ENCODE measurements around the gene PIAS1.

DNA sequence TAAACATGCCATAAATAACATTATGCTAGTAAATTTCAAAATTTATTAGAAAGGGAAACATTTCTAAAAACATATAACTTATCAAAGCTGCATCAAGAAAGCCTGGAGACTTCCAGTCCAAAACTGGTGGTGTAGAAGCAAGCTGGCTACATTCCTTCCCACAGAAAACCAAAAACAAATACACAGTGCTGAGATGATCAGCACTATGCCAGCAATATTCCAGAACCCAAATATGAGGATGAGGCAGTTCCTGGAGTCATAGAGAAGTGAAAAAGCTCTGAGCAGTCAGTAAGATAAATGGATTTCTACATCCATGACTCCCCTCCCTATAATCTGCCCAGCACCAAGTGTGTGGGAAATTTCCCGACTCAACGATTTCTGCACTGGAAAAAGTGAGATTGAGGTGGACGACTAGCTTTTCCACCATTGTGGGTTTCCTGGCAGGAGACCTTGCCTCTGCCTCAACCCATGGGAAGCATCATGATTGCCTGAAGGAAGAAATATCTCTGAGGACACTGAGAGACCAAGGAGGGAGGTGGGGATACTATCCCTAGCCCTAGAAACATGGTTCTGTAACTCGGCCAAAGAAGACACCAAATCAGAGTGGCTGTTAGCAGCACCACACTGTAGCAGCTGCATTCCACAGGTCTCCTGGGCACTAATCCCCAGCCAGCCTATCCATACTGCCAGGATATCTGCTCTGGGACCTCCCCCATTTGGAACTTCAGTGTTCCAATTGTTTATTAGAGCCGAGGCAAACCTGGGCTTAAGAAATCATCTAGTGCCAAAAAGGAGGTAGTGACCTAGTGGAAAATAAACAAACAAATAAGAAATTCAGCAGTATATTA, 187.2 kb downstream of the PIAS1 start:
- TF ChIP-seq, protein P1, sequence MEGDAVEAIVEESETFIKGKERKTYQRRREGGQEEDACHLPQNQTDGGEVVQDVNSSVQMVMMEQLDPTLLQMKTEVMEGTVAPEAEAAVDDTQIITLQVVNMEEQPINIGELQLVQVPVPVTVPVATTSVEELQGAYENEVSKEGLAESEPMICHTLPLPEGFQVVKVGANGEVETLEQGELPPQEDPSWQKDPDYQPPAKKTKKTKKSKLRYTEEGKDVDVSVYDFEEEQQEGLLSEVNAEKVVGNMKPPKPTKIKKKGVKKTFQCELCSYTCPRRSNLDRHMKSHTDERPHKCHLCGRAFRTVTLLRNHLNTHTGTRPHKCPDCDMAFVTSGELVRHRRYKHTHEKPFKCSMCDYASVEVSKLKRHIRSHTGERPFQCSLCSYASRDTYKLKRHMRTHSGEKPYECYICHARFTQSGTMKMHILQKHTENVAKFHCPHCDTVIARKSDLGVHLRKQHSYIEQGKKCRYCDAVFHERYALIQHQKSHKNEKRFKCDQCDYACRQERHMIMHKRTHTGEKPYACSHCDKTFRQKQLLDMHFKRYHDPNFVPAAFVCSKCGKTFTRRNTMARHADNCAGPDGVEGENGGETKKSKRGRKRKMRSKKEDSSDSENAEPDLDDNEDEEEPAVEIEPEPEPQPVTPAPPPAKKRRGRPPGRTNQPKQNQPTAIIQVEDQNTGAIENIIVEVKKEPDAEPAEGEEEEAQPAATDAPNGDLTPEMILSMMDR (IDR thresholded peaks at IDR 0.05) = no peak
- no peak for TF ChIP-seq POLR2A (IDR thresholded peaks at IDR 0.05)
